Erythroblast (primary cell): Measurements from ENCODE around the gene LRP1B.

ENCODE experiments used
- GATA1 ChIP-seq: IDR thresholded peaks from 2 replicates; pipeline ENCODE4 v1.6.1; 2011; ENCODE audit warnings: low read depth, mild to moderate bottlenecking, control low read depth, low read length, moderate library complexity
- POLR2A ChIP-seq: IDR thresholded peaks from 2 replicates; pipeline ENCODE4 v1.6.1; 2011; ENCODE audit warnings: mild to moderate bottlenecking, low read length

- TF ChIP-seq POLR2A, result no peak
- TF ChIP-seq GATA1, result no peak
Observed at GRCh38 chr2:141411419-141411818, 719.4 kb downstream of the LRP1B start.
